ENCODE results near the gene KIF15.

GRCh38 chr3:44782891-44783290 is 21.3 kb downstream of the KIF15 start:
- no peak for TF ChIP-seq CTCF (IDR thresholded peaks at IDR 0.05; ENCODE audit: poor library complexity, severe bottlenecking)
- TF ChIP-seq POLR2AphosphoS5 (IDR thresholded peaks at IDR 0.05): no peak
- no peak for TF ChIP-seq EP300 (conservative IDR thresholded peaks at IDR 0.05; ENCODE audit: poor library complexity, severe bottlenecking)
- no peak for TF ChIP-seq TAF1 (IDR thresholded peaks at IDR 0.05; ENCODE audit: low read depth)
- TF ChIP-seq EZH2 (IDR thresholded peaks at IDR 0.05; ENCODE audit: borderline replicate concordance, insufficient read depth, low read length, poor library complexity, severe bottlenecking): no peak
- no peak for TF ChIP-seq MXI1 (conservative IDR thresholded peaks at IDR 0.05; ENCODE audit: poor library complexity, severe bottlenecking)
- TF ChIP-seq RAD21 (conservative IDR thresholded peaks at IDR 0.05): no peak
- no peak for TF ChIP-seq REST (IDR thresholded peaks at IDR 0.05; ENCODE audit: borderline replicate concordance)

Measured in neural cell (in vitro differentiated cells).